Endothelial cell of umbilical vein (primary cell): Measurements from ENCODE around the gene GALNT12. TPM values are rescaled to one million over a fixed set of nuclear protein-coding genes. Genes with fewer than 3 reads are reported as not detected.

Source experiments
- BruUV-seq: library from RNA; stranded (reverse); fragments of 400-500 nt; replicated peaks from 2 replicates; lab custom pipeline; 2021; lab: Mats Ljungman, UMichigan
- CTCF ChIA-PET: fragments of 300-600, 350-600 bp; sonication (Branson Sonifier 250); formaldehyde crosslinking; loops from one replicate; lab custom pipeline; 2021; ENCODE audit warnings: antibody characterized with exemption, inconsistent platforms; lab: Charles Lee
- POLR2A ChIA-PET: fragments of 300-600, 350-600 bp; sonication (Branson Sonifier 250); formaldehyde crosslinking; loops from one replicate; lab custom pipeline; 2021; ENCODE audit warnings: antibody characterized with exemption, inconsistent platforms; lab: Charles Lee
- DNase-seq: peaks from one replicate; pipeline ENCODE4 v3.0.0-alpha.2; 2011; ENCODE audit warnings: low read depth, low spot score
- FAIRE-seq: peaks from 2 replicates; lab custom pipeline; 2011; peaks lifted over from hg19 to GRCh38; lab: Jason Lieb, UNC
- H2AFZ ChIP-seq: 2 replicates; pipeline ENCODE4 v1.6.0; 2012; ENCODE audit warnings: low read depth, low read length, control low read depth, inconsistent platforms
- H3K27ac ChIP-seq: 2 replicates; pipeline ENCODE4 v1.5.1; 2011; ENCODE audit warnings: low read depth, mild to moderate bottlenecking, control low read depth, low read length, moderate library complexity; ENCODE audit not compliant: insufficient read depth
- H3K27me3 ChIP-seq, 2 experiments: 2 replicates each; pipeline versions ENCODE4 v1.6.0 to v1.6.1; 2011; ENCODE audit warnings: low read length in 2 of 2, mixed read lengths in 1 of 2; ENCODE audit not compliant: control insufficient read depth in 2 of 2, insufficient read depth in 2 of 2
- H3K36me3 ChIP-seq, 2 experiments: 2 replicates in 1 of 2; 3 replicates in 1 of 2; pipeline ENCODE4 v1.5.1; 2011; ENCODE audit warnings: low read length in 2 of 2, mild to moderate bottlenecking in 1 of 2, moderate library complexity in 1 of 2; ENCODE audit not compliant: control insufficient read depth in 2 of 2, insufficient read depth in 2 of 2; ENCODE audit errors: extremely low read depth in 1 of 2
- H3K4me1 ChIP-seq: 3 replicates; pipeline ENCODE4 v1.5.1; 2011; ENCODE audit warnings: mild to moderate bottlenecking, low read length; ENCODE audit not compliant: control insufficient read depth, insufficient read depth; ENCODE audit errors: extremely low read depth
- H3K4me2 ChIP-seq: 2 replicates; pipeline ENCODE4 v1.6.1; 2011; ENCODE audit warnings: low read length, control low read depth, mixed read lengths; ENCODE audit not compliant: insufficient read depth
- H3K4me3 ChIP-seq, 3 experiments: fragments of 200-600 bp in 1 of 3; sonication (generic), shearing (Covaris generic) in 1 of 3; replicated peaks in 1 of 3; 2 replicates each; pipeline ENCODE4 v1.5.1; 2011 to 2016; ENCODE audit warnings: control low read depth in 3 of 3, low read length in 3 of 3, mild to moderate bottlenecking in 2 of 3, inconsistent platforms in 1 of 3, low read depth in 1 of 3, moderate library complexity in 1 of 3; ENCODE audit not compliant: insufficient read depth in 1 of 3
- H3K79me2 ChIP-seq: 2 replicates; pipeline ENCODE4 v1.6.0; 2012; ENCODE audit warnings: low read length, inconsistent platforms; ENCODE audit not compliant: control insufficient read depth, insufficient read depth
- H3K9ac ChIP-seq: replicated peaks from 2 replicates; pipeline ENCODE3; 2011; ENCODE audit warnings: low read length, control low read depth; ENCODE audit not compliant: insufficient read depth; ENCODE audit errors: extremely low read depth
- H3K9me1 ChIP-seq: replicated peaks from 3 replicates; pipeline ENCODE4 v1.6.0; 2011; ENCODE audit warnings: mild to moderate bottlenecking, low read length; ENCODE audit not compliant: control insufficient read depth, insufficient read depth; ENCODE audit errors: extremely low read depth
- H3K9me3 ChIP-seq: replicated peaks from 2 replicates; pipeline ENCODE4 v1.5.1; 2012; ENCODE audit warnings: low read length, inconsistent platforms; ENCODE audit not compliant: control insufficient read depth, insufficient read depth
- H4K20me1 ChIP-seq: replicated peaks from 2 replicates; pipeline ENCODE3; 2011; ENCODE audit warnings: mild to moderate bottlenecking, low read length; ENCODE audit not compliant: control insufficient read depth, insufficient read depth; ENCODE audit errors: extremely low read depth
- CTCF ChIP-seq, 2 donors: IDR thresholded peaks; 1 replicate in 1 of 2; 2 replicates in 1 of 2; pipeline ENCODE4 v1.5.1; 2011; ENCODE audit warnings: low read length in 2 of 2, mild to moderate bottlenecking in 2 of 2, moderate library complexity in 2 of 2, control low read depth in 1 of 2, inconsistent platforms in 1 of 2, low read depth in 1 of 2; ENCODE audit not compliant: insufficient read depth in 1 of 2; ENCODE audit errors: extremely low read depth in 1 of 2
- dilution Hi-C: fragments of 300-500 bp; cut with MboI; formaldehyde crosslinking; loops from one replicate; pipeline ENCODE4 v1.15.0; 2019; ENCODE audit warnings: low sequenced_read_pairs; ENCODE audit not compliant: extremely low pct_ligation_motif_present
- intact Hi-C: fragments of 100-400 bp; cut with micrococcal nuclease; formaldehyde crosslinking; loops from one replicate; pipeline ENCODE4 v1.10.0; 2022
- polyA plus RNA-seq, 4 experiments: library from polyadenylated mRNA; depleted of rRNA in 3 of 4; stranded (reverse) in 3 of 4; unstranded in 1 of 4; fragments of >200 nt; gene quantifications; 2 replicates each; pipeline versions ENCODE4 v1.2.1 to v1.2.3, GENCODE V29; 2011 to 2012; ENCODE audit warnings: missing spikeins in 1 of 4
- total RNA-seq: library from RNA; stranded (reverse); gene quantifications from 2 replicates; pipeline ENCODE4 v1.2.3, GENCODE V29; 2021

The GALNT12 gene
- total and polyA plus RNA-seq, 2 donors (not counting 3 experiments of a cell fraction or from before 2014, with no cell fraction given), result 0.26 to 0.44 TPM

DNA sequence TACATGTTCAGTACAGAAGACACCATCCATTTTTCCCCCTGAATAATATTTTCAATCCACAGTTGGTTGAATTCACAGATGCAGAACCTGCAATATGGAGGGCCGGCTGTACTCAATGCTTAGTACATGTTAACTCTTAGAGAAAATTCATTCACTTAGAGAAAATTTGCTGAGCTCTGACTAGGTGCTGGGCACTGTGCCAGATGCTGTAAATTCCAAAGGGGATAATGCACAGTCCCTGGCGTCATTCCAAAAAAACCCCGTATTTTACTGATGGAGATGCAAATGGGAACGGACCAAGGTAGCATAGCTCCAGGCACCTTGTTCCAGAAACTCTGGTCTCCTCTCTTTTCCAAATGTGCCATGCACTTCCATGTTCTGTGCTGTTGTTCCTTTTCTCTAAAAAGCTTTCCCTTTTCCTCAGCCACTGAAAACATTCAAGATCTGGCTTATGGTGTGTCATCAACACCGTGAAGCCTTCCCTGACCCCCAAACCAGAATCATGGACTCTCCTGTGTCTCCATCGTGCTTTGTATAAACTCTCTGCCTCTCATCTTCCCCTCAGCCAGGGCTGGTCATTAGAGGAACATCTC is 80.5 kb downstream of the GALNT12 start:
- dilution Hi-C loops, result no loop called here

More for the DNA sequence above, 80.5 kb downstream of the GALNT12 start:
- DNase-seq, result no peak
- POLR2A ChIA-PET, result no interaction called here
- BruUV-seq, result no TSS peak
- Histone ChIP-seq H3K9me3 (no peaks in the 10 kb centered on the region), H3K36me3 (no peaks in the 10 kb centered on the region), H3K4me2 (no peak overlapping the region), H3K4me1 (peaks cover 16% of the 10 kb centered on the region), H2AFZ (no peak overlapping the region), H3K9me1 (no peaks in the 10 kb centered on the region), H4K20me1 (no peaks in the 10 kb centered on the region), H3K4me3 (no peak overlapping the region), H3K27me3 (peaks cover 10 to 17% of the 10 kb centered on the region in 2 experiments), H3K27ac (no peak overlapping the region), H3K79me2 (no peaks in the 10 kb centered on the region), H3K9ac (no peak overlapping the region)
- CTCF ChIA-PET, result interaction anchor here (0.6 kb wide), 1 partner anchor 14 kb away, joined by 3 read pairs; no protein-coding TSS in a partner anchor
- intact Hi-C loops, result no loop called here
- no peak for FAIRE-seq
- no peak for TF ChIP-seq CTCF (IDR thresholded peaks at IDR 0.05; ENCODE audit: extremely low read depth in 1 of 2, insufficient read depth in 1 of 2, low read depth in 1 of 2, low read length in 2 of 2)
